Measurements from ENCODE around the gene TMEM37. TPM values are rescaled to one million over a fixed set of nuclear protein-coding genes. Genes with fewer than 3 reads are reported as not detected.

TMEM37 gene
- total and polyA plus RNA-seq, 9 of the 15 experiments (the other 6 are each of a cell fraction or from before 2014, with no cell fraction given) = 0.03 to 0.64 (median 0.31) TPM; not detected in 1

- TF ChIP-seq PHF8 (IDR thresholded peaks at IDR 0.05; ENCODE audit: borderline replicate concordance, low read length) (peak; percentile 76; the same call in 1 of the 2 replicates), CHCHD3 (CRISPR knock-in tag; IDR thresholded peaks at IDR 0.05) (no peak), TEAD1 (CRISPR knock-in tag; IDR thresholded peaks at IDR 0.05) (0 out of 4 replicates have a peak, but pooled peaks of 1 of the 2 experiments have one; percentile 20), ZNF584 (CRISPR knock-in tag; IDR thresholded peaks at IDR 0.05; ENCODE audit: low read depth) (no peak), POLR2AphosphoS2 (IDR thresholded peaks at IDR 0.05; ENCODE audit: low read length) (no peak), HDAC6 (IDR thresholded peaks at IDR 0.05; ENCODE audit: low read depth, low read length) (no peak), U2AF1 (optimal IDR thresholded peaks at IDR 0.05; ENCODE audit: low read depth, low read length) (no peak), DNMT1 (IDR thresholded peaks at IDR 0.05) (no peak), SRF (CRISPR knock-in tag; IDR thresholded peaks at IDR 0.05) (no peak), PHF21A (IDR thresholded peaks at IDR 0.05; ENCODE audit: borderline replicate concordance, low read depth) (peak; percentile 17; the same call in 1 of the 2 replicates), GABPB1 (CRISPR knock-in tag; IDR thresholded peaks at IDR 0.05) (no peak), ZBED1 (IDR thresholded peaks at IDR 0.05) (no peak), ZNF707 (CRISPR knock-in tag; conservative IDR thresholded peaks at IDR 0.05) (no peak), TEAD2 (tag; IDR thresholded peaks at IDR 0.05) (no peak), ZNF644 (tag; IDR thresholded peaks at IDR 0.05; ENCODE audit: low read depth) (no peak), COPS2 (conservative IDR thresholded peaks at IDR 0.05) (no peak), ZFX (CRISPR knock-in tag; IDR thresholded peaks at IDR 0.05) (peak; percentile 60), ZNF639 (CRISPR knock-in tag; conservative IDR thresholded peaks at IDR 0.05 in 1 of 2, IDR thresholded peaks at IDR 0.05 in 1 of 2) (no peak), ETV1 (tag; conservative IDR thresholded peaks at IDR 0.05; ENCODE audit: low read depth) (no peak), SLC30A9 (CRISPR knock-in tag; IDR thresholded peaks at IDR 0.05) (no peak)
Observed at GRCh38 chr2:119431155-119431975, at the start of gene TMEM37 (continued).

Measured in K562 (cell line).